NCI-H2196 treated with DMSO at 0.1 percent for 48 hours (cell line): ENCODE data around the gene LRRC28.

ENCODE experiments used
- DNase-seq: peaks from one replicate; lab custom pipeline; 2025; ENCODE audit not compliant: unreplicated experiment; lab: John Stamatoyannopoulos, UW

LRRC28 gene

GRCh38 chr15:99341786-99342185, 90.5 kb downstream of the LRRC28 start:
- DNase-seq, result no peak

GRCh38 chr15:99343208-99343607, 91.9 kb downstream of the LRRC28 start:
- DNase-seq, result no peak

GRCh38 chr15:99343881-99344551, 92.7 kb downstream of the LRRC28 start:
- DNase-seq, result no peak

GRCh38 chr15:99344639-99345038, 93.4 kb downstream of the LRRC28 start:
- no peak for DNase-seq

GRCh38 chr15:99345242-99345641, 94.0 kb downstream of the LRRC28 start:
- no peak for DNase-seq

- no peak for DNase-seq
These were observed 94.7 kb downstream of the LRRC28 start for GRCh38 chr15:99345832-99346462.

- no peak for DNase-seq
These were observed 96.3 kb downstream of the LRRC28 start for GRCh38 chr15:99347574-99347973.

- DNase-seq, result no peak
These were observed 97.1 kb downstream of the LRRC28 start for GRCh38 chr15:99348412-99348811.

GRCh38 chr15:99350408-99350807, 99.1 kb downstream of the LRRC28 start:
- DNase-seq, result no peak

- DNase-seq, result no peak
These were observed 108.5 kb downstream of the LRRC28 start for GRCh38 chr15:99359769-99360168.

GRCh38 chr15:99361545-99362185, 110.4 kb downstream of the LRRC28 start:
- DNase-seq, result no peak

GRCh38 chr15:99365242-99365641, 114.0 kb downstream of the LRRC28 start:
- DNase-seq, result no peak

GRCh38 chr15:99366013-99366412, 114.7 kb downstream of the LRRC28 start:
- DNase-seq, result no peak

- no peak for DNase-seq
These were observed 117.5 kb downstream of the LRRC28 start for GRCh38 chr15:99368743-99369142.

GRCh38 chr15:99369196-99369595, 117.9 kb downstream of the LRRC28 start:
- no peak for DNase-seq

- DNase-seq, result no peak
These were observed 120.2 kb downstream of the LRRC28 start for GRCh38 chr15:99371180-99372103.

- DNase-seq, result no peak
These were observed 133.9 kb downstream of the LRRC28 start for GRCh38 chr15:99385005-99385669.

- no peak for DNase-seq
These were observed 134.6 kb downstream of the LRRC28 start for GRCh38 chr15:99385865-99386264.

GRCh38 chr15:99386391-99386790, 135.1 kb downstream of the LRRC28 start:
- no peak for DNase-seq

- no peak for DNase-seq
These were observed 136.3 kb downstream of the LRRC28 start for GRCh38 chr15:99387421-99388168.
